NCI-H2196 (cell line): ENCODE data around the gene GAPVD1.
"Not testable (repeated sequence)": the region's sequence is repeated elsewhere in the genome, so short reads cannot be mapped to it uniquely, and the experiment has no call there.

Experiments used
- DNase-seq: peaks from one replicate; lab custom pipeline; 2025; ENCODE audit not compliant: unreplicated experiment; lab: John Stamatoyannopoulos, UW

The GAPVD1 gene

GRCh38 chr9:125243792-125244260, 17.8 kb upstream of the GAPVD1 start:
- no peak for DNase-seq

- no peak for DNase-seq
Measured at GRCh38 chr9:125246261-125246667, 15.4 kb upstream of the GAPVD1 start.

GRCh38 chr9:125254231-125254630, 7.4 kb upstream of the GAPVD1 start:
- no peak for DNase-seq

GRCh38 chr9:125255781-125256391, 5.7 kb upstream of the GAPVD1 start:
- no peak for DNase-seq

DNA sequence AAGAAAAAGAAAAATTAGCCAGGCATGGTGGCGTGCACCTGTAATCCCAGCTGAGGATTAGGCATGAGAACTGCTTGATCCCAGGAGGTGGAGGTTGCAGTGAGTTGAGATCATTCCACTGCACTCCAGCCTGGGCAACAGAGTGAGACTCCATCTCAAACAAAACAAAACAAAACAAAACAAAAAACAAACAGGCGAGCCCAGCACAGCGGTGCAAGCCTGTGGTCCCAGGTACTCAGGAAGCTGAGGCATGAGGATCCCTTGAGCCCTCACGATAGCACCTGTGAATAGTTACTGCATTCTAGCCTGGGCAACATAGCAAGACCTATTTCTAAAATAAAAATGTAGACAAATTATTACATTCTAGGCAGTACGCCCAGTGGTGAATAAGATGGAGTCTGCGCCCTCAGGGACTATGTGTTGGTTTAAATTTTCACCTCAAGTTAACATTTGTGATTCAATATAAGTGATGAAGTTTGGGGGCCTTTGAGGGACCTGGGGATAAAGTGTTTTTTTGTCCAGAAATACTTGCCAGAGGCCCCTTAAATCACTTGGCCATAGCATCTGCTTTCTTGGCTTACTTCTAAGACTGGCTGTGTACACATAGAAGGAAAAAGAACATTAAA, 3.4 kb upstream of the GAPVD1 start:
- DNase-seq, result no peak

DNA sequence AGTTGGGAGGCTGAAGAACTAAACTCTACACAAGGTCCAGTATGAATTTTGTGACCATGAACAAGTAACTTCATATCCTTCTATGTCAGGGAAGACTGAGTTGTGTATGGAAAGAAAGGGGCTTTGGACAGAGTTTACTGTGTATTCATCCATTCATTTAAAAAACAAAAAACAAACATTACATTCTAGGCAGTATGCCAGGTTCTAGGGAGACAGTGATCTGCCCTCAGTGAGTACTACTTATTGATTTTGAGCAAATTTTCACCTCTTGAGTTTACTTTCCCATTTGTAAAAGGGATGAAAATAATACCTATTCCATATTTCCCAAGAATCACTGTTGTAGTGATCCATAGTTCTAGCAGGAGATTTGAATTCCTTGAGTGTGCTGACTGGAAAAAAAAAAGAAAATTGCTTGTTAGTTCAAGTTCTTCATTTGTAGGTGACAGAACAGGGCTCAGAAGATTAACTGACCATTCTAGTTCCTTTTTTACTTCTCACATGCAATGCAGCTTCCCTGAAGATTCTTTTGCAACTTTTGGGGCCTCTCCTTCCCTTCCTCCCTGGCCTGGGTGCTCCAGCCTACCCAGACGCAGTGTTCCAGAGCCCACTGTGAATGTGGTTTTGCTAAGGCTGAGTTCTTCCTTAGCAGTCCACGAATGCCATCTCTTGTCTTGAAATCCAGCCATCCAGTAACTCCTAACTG, 2.6 kb upstream of the GAPVD1 start:
- DNase-seq, result no peak

- DNase-seq, result no peak
Measured at GRCh38 chr9:125260561-125260960, 1.1 kb upstream of the GAPVD1 start.

DNA sequence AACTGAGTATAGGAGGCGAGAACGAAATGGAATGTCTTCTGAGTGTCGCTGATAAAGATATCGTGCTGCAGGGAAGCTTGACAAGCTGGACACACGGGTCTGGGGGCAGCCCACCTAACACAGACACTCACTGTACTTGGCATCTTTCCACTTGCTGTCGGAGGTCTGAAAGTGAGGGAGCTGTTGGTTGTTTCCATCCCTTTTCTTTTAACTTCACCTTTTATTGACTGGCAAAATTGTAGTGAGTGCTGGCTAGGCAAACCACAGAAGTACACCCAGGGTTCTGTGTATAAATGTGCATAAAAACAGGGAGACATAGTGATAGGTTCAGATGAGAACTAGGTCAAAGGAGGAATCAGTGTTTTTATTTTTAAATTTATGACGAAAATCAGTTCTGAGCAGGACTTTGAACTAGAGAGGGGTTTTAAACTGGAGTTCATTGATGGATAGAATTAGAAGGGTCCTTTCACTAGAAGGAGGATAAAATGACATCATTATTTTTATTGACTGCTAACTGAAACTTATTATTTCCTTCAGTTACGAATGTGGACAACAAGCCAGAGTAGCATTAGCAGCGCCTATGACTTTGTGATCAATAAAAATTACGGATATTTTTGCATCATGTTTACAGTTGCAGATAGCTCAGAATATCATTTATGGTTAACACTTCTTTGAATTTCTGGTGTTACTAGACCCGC, 817 bp downstream of the GAPVD1 start:
- no peak for DNase-seq

DNA sequence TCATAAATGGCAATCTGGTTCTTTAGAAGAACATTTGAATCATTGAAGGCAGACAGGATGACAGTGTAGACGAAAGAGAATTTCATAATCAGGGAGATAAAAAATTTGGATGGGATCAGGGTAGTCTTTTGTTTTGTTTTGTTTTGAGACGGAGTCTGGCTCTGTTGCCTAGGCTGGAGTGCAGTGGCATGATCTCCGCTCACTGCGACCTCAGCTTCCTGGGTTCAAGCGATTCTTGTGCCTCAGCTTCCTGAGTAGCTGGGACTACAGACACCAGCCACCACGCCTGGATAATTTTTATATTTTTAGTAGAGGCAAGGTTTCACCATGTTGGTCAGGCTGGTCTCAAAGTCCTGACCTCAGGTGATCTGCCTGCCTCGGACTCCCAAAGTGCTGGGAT, 2.4 kb downstream of the GAPVD1 start:
- not testable (repeated sequence) for DNase-seq

DNA sequence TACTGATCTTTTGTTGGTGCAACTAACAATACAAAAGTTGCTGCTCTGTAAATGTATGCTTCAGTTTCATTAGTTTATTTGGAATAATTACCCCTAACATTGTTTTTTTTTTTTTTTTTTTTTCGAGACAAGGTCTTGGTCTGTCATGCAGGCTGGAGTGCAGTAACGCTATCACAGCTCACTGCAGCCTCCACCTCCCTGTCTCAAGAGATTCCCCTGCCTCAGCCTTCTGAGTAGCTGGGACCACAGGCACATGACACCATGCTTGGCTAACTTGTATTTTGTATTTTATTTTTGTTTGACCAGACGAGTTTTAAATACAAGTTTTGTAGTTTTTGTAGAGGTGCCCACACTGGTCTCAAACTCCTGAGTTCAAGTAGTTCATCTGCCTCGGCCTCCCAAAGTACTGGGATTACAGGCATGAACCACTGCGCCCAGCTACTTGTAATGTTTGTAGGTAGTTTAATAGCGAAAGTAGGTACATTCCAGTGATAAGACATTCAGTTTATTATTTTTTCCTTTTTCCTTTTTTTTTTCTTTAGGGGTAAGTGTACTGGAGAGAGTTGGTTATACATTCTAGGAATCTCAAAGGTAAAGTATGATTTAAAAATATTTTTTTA, 6.9 kb downstream of the GAPVD1 start:
- DNase-seq, result no peak

DNA sequence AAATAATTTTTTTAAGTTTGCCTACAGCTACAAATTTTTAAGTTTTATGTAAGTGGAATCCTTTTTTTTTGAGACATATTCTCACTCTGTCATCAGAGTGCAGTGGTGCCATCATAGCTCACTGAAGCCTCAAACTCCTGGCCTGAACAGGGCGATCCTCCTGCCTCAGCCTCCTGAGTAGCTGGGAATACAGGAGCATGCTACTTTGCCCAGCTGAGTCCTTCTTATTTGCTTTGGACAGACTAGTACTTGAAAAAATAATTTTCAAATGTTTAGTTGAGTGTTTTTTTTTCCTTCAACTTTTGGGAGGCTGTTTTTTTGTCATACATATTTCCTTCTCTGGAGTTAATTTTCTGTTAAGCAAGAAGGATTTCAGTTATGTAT, 7.4 kb downstream of the GAPVD1 start:
- no peak for DNase-seq

DNA sequence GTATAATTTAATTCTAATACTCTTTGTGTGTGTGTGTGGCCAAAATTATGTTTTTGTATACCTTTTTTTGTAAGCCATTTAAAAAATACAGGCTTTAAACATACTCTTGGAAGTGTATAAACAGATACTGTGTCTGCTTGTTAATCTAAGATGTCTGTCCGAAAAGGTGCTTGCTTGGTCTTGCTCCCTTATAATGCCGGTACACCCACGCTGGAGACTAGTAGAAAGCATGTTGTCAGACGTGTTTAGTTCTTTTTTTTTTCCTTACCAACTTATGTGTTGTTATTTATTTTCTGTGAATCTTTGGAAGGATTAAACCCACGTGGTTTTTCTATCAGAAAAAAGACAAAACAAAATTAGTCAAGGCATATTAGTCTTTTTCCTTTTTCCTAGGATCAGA, 9.5 kb downstream of the GAPVD1 start:
- no peak for DNase-seq

DNA sequence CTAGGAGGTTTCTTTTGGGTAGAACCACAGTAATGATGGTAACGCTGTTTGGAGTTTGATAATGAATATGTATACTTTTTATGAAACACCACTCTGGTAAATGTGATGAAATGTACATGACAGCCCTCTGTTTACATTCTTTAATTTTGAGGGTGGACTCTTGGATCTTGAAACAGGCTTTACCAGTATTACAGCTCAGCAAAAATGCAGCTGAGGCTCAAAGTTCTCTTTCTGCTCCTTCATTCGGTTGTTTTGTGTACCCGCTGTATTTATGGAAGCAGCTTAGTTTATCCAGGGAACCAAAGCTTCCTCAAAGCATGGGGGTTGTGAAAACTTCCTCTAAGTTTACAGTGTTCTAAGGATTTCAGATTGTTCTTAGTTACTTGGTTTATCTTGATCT, 11.1 kb downstream of the GAPVD1 start:
- DNase-seq, result no peak

DNA sequence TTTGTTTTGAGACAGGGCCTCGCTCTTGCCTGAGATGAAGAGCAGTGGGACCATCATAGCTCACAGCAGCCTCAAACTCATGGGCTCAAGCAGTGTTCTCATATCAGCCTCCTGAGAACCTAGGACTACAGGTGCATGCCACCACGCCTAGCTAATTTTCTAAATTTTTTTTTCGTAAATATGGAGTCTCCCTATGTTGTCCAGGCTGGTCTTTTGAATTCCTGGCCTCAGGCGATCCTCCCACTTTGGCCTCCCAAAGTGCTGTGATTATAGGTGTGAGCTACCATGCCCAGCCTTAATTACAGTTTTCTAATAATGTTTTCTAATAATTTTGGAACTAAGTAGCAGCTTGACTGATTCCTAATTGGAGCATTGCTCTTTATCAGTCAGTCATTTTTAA, 15.1 kb downstream of the GAPVD1 start:
- DNase-seq, result no peak

DNA sequence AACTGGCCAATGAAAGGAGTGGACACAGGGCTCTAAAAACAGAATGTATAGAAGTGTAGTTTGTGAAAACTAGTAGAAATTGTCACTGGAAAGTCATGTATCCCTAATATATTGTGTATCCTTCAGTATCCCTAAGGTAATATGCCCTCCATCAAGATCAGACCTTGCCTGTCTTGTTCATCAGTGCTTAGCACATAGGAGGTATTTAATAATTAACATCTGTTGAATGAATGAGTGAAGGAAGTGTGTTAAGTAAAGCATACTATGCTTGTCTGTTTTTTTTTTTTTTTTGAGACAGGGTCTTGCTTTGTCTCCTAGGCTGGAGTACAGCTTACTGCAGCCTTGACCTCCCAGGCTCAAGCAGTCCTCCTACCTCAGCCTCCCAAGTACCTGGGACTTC, 15.8 kb downstream of the GAPVD1 start:
- DNase-seq, result no peak

GRCh38 chr9:125280945-125281344, 19.3 kb downstream of the GAPVD1 start:
- DNase-seq, result no peak

DNA sequence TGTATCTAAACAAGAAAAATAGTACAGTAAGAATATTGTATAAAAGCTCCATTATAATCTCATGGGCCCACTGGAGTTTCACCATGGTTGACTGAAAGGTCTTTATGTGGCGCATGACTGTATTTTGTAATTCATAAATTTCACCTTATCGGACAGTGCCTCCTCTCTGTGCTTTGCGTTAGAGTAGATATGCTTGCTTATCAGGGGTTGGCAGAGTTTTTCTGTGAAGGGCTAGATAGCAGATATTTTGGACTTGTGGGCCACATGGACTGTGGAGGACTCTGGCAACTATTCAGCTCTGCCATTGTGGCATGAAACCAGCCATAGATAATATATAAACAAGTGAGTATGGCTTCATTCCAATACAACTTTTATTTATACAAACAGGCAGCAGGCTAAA, 23.2 kb downstream of the GAPVD1 start:
- DNase-seq, result no peak

DNA sequence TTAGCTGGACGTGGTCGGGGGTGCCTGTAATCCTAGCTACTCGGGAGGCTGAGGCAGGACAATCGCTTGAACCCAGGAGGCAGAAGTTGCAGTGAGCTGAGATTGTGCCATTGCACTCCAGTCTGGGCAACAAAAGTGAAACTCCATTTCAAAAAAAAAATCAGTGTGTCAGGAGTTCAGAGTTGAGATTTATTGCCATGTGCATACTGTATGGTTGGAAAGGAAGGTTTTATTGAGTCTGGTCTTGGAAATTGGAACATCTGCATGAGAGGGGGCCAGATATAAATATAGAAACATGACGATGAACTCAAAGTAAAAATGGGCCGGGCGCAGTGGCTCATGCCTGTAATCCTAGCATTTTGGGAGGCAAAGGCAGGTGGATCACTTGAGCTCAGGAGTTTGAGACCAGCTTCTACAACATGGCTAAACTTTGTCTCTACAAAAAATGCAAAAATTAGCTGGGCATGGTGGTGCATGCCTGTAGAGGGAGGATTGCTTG, 25.4 kb downstream of the GAPVD1 start:
- not testable (repeated sequence) for DNase-seq

DNA sequence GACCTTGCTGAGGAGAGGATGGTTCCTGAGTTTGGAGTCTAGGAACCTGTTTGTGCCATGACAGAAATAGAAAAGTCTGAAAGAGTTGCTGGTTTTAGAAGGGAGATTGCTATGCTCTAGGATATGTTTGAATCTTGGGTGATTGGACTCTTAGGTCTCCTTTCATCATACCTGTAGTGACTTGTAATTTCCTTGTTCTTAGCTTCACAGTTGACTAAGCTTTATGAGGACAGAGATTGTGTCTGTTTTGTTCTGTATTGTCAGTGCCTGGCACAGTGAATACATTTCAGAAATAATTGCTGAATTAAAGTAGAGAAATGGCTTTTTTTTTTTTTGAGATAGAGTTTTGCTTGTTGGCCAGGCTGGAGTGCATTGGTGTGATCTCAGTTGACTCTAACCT, 31.5 kb downstream of the GAPVD1 start:
- no peak for DNase-seq

DNA sequence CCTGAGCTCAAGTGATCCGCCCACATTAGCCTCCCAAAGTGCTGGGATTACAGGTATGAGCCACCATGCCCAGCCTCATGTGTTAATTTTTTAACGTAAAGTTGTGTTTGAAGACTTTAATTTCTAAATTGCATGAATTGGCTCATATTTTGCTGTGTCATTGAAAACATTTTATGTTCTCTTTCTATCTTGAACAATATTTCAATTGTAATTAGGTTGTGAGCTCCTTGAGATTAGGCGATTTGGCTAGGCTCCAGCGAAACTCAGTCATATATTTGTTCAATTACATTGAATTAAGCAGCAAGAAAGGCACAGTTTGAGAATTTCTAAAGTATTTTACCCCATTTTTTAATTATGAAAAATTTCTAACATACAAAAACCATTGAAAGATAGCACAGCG, 34.0 kb downstream of the GAPVD1 start:
- no peak for DNase-seq

DNA sequence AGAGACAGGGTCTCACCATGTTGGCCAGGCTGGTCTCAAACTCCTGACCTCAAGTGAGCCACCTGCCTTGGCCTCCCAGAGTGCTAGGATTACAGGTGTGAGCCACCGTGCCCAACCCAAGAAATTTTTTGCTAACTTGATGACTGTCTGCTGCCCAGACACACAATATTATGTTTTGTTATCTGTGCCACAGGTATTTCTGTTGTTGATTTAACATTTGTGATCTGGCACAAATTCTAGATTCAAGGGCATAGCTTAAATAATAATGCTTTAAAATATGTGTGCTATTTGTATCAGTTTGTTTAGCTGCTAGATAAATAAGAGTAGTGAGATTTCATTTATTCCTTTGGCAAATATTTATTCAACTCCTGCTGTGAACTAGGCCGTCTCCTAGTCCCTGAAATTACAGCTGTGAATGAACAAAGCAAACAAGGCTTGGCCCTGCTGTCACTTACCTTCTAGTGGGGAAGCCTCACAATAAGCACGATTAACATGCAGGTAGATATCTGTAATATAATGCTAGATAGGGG, 35.3 kb downstream of the GAPVD1 start:
- DNase-seq, result peak; percentile 80
